Daoy (cell line): Measurements from ENCODE around the gene KCNJ16. TPM values are rescaled to one million over a fixed set of nuclear protein-coding genes. Genes with fewer than 3 reads are reported as not detected.

Experiments
- DNase-seq: peaks from one replicate; pipeline ENCODE4 v3.0.0-alpha.2; 2015; ENCODE audit warnings: low read depth
- total RNA-seq: library from RNA; depleted of rRNA; stranded (reverse); fragments of >200 nt; shearing (Covaris generic); gene quantifications from 2 replicates; pipeline ENCODE4 v1.2.3, GENCODE V29; 2014

KCNJ16 gene
- total RNA-seq, 1 experiment from 2014 or later, result not detected

- DNase-seq, result no peak
Observed at GRCh38 chr17:70070305-70071027, 4.6 kb upstream of the KCNJ16 start.

GRCh38 chr17:70071127-70071526 is 3.9 kb upstream of the KCNJ16 start:
- DNase-seq, result no peak

- DNase-seq, result no peak
Observed at GRCh38 chr17:70071620-70072019, 3.4 kb upstream of the KCNJ16 start.

- no peak for DNase-seq
Observed at GRCh38 chr17:70072546-70073309, 2.3 kb upstream of the KCNJ16 start.

GRCh38 chr17:70073310-70073709 is 1.7 kb upstream of the KCNJ16 start:
- no peak for DNase-seq

- DNase-seq, result no peak
Observed at GRCh38 chr17:70073799-70074198, 1.2 kb upstream of the KCNJ16 start.

GRCh38 chr17:70074236-70074830 is 692 bp upstream of the KCNJ16 start:
- no peak for DNase-seq

- DNase-seq, result no peak
Observed at GRCh38 chr17:70076189-70076588, 1.2 kb downstream of the KCNJ16 start.

- DNase-seq, result no peak
Observed at GRCh38 chr17:70076831-70077230, 1.8 kb downstream of the KCNJ16 start.

GRCh38 chr17:70078549-70078948 is 3.5 kb downstream of the KCNJ16 start:
- DNase-seq, result no peak

- DNase-seq, result no peak
Observed at GRCh38 chr17:70078994-70079531, 4.0 kb downstream of the KCNJ16 start.

GRCh38 chr17:70080541-70081347 is 5.7 kb downstream of the KCNJ16 start:
- DNase-seq, result no peak

- no peak for DNase-seq
Observed at GRCh38 chr17:70081885-70082284, 6.9 kb downstream of the KCNJ16 start.

- no peak for DNase-seq
Observed at GRCh38 chr17:70084476-70084875, 9.5 kb downstream of the KCNJ16 start.

GRCh38 chr17:70086516-70086915 is 11.5 kb downstream of the KCNJ16 start:
- DNase-seq, result no peak

- no peak for DNase-seq
Observed at GRCh38 chr17:70089513-70090148, 14.6 kb downstream of the KCNJ16 start.

- DNase-seq, result no peak
Observed at GRCh38 chr17:70091005-70091568, 16.1 kb downstream of the KCNJ16 start.

GRCh38 chr17:70091696-70092095 is 16.7 kb downstream of the KCNJ16 start:
- no peak for DNase-seq

- no peak for DNase-seq
Observed at GRCh38 chr17:70093163-70093562, 18.1 kb downstream of the KCNJ16 start.

- no peak for DNase-seq
Observed at GRCh38 chr17:70095455-70095854, 20.4 kb downstream of the KCNJ16 start.

- no peak for DNase-seq
Observed at GRCh38 chr17:70096861-70097260, 21.8 kb downstream of the KCNJ16 start.
